PC-3 (cell line): Measurements from ENCODE around the gene NEMP2.

Source experiments
- EZH2phosphoT487 ChIP-seq: fragments of 300-600 bp; sonication (generic); IDR thresholded peaks from 2 replicates; pipeline ENCODE4 v1.6.1; 2018; ENCODE audit warnings: mild to moderate bottlenecking, antibody characterized with exemption, low read length, borderline replicate concordance
- TF ChIP-seq, protein P1 (sequence below): fragments of 300-600 bp; sonication (generic); conservative IDR thresholded peaks from 2 replicates; pipeline ENCODE4 v1.5.1; 2017; ENCODE audit warnings: antibody characterized with exemption, low read depth, mild to moderate bottlenecking, low read length

DNA sequence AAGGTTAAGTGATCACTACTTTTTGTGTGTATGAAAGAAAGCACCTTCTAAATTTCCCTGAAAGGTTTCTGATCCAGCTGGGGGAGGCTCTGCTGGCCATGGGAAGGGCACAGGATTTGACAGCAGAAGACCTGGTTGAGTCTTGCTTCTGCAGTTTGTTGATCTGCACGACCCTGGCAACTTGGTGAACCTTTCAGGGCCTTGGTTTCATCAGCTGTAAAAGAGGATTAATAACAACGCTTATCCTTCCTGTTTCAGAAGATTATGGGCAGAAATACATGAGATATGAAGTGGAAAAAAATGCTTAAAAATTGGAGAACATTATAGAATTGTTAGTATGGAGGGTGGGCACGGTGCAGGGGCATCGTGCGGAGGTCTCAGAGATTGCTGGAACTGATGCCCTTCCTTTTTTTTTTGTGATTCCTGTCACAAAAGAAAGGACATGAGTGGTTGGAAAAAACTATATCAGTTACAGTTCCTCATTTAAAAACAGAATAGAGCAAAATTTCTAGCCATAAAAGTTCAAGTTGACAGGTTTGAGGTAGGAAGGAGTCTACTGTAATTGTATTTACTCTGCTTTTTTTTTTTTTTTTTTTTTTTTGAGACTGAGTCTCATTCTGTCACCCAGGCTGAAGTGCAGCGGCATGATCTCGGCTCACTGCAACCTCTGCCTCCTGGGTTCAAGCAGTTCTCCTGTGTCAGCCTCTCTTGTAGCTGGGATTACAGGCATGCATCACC is 79.0 kb downstream of the NEMP2 start:
- TF ChIP-seq, protein P1, sequence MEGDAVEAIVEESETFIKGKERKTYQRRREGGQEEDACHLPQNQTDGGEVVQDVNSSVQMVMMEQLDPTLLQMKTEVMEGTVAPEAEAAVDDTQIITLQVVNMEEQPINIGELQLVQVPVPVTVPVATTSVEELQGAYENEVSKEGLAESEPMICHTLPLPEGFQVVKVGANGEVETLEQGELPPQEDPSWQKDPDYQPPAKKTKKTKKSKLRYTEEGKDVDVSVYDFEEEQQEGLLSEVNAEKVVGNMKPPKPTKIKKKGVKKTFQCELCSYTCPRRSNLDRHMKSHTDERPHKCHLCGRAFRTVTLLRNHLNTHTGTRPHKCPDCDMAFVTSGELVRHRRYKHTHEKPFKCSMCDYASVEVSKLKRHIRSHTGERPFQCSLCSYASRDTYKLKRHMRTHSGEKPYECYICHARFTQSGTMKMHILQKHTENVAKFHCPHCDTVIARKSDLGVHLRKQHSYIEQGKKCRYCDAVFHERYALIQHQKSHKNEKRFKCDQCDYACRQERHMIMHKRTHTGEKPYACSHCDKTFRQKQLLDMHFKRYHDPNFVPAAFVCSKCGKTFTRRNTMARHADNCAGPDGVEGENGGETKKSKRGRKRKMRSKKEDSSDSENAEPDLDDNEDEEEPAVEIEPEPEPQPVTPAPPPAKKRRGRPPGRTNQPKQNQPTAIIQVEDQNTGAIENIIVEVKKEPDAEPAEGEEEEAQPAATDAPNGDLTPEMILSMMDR: no peak
- no peak for TF ChIP-seq EZH2phosphoT487
